HG02981 (cell line): ENCODE data around the gene GPR65.
"Not testable (repeated sequence)": the region's sequence is repeated elsewhere in the genome, so short reads cannot be mapped to it uniquely, and the experiment has no call there.

ENCODE experiments used
- ATAC-seq: cut with Tn5 transposase; IDR thresholded peaks from one replicate; pipeline ENCODE4 v1.9.1; 2021; ENCODE audit warnings: mild to moderate bottlenecking, moderate library complexity; ENCODE audit not compliant: unreplicated experiment

Gene GPR65

DNA sequence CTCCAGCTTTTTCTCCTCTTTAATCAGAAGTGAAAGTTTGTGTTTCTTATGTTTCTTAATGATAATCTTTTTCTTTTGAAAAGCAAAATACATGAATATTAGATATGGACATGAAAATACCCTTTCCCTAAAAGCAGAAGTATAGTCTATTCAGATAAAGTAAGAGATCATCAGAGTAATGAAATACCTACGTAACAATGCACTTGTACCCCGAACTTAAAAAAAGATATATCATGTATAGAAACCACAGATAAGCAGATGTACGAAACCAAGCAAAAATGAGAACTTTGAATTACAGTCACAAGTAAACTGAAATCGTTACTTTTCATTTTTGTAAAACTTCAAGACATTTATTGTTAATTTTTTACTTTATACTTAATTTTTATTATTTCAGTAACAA, 1.5 kb upstream of the GPR65 start:
- no peak for ATAC-seq

DNA sequence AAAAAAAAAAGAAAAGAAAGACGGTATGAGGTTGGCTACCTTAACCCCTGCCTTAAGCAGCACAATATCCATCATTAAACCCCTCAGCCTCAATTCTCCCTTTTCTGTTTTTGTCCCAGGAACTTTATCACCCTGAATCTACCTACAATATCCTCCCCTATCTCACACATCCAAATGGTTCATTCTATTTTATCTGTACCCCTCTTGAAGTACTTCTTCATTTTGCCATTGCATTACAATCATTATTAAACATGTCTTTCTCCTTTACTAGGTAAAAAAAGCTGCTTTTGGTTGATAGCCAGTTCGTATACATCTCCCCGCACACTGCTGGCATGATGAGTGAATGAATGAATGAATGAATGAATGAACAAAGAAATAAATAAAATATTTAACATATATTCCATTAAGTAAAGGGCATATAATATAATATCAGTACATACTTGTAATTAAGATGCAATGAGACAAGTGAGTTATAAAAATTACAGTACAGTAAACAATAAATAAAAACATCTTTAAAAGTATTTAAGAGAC, 364 bp upstream of the GPR65 start:
- no peak for ATAC-seq

DNA sequence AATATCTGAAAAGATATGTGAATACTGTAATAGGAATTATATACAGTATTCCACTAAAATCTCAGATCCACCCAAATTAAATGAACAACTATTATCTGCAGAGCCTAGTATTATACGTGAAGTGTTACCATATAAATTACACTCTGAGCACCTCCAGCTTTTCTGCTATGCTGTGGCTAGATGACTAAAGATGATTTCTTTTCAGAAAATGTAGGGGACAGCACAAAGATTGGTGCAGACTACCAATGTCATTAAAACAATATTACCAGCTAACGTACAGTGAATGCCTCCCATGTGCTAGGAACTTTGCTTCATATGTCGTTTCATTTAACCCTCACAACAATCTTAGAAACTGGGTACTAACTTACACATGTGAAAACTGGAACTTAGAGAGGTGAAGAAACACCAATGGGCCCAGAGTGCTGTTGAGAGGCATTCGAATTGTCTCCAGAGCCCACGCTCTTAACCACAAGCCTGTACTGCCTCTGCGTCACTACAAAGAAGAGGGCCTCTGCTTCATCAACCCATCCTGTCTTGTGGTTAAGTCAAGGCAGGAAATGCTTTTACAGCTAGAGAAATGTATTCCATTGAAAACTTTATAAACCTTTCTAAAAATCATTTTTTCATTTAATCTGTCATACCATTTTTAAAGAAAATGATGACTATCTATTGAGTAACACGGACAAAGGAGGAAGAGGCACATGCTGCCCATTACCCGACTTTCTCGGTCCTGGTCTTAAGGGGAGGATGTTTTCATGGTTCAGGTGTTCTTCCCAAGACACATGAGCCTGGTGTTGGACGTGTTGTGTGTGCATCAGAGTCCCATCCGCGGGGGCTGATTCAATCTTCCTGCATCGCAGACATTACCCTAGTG, 1.3 kb downstream of the GPR65 start:
- ATAC-seq = peak; percentile 85

DNA sequence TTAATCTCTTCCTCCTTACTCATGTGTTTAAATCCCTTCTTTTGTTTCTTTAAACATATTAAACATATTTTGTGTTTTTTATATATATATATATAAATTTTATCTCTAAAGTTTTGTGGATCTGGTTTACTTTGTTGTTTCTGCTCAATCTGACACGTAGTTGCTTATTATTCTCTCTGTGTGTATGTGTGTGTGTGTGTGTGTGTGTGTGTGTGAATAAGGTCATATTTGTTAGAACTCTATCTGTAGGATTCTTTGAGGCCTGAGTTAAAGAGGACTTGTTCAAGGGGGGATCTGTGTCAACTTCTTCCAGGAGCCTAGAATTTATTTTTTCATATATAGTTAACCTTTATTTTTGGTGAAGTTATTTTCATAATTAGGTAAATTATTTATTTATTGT, 2.7 kb downstream of the GPR65 start:
- ATAC-seq = no peak

DNA sequence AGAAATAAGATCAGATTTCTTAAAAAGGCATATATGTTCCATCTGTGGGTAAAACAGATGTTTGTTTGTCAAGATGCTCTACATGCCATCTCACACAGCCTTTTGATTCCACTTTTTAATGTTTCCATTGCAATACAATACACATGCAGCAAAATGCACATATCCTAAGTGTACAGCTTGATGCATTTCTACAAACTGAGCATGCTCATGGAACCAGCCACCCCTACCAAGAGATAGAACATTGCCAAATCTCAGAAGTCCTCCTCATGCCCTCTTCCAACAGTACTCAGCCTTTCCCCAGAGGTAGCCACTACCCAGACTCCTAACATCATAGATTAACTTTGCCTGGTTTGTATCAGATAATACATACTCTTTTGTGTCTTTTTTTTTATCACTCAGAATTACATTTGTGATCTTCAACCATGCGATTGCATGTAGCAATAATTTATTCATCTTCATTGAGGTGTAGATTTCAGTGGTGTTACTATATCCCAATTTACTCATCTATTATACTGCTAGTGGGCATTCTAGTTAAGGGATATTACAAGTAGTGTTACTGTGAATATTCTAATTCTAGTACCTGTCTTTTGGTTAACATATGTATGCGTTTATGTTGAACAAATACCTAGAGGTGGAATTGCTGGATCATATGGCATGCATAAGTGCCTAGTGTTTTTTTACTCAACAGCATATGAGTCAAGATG, 3.3 kb downstream of the GPR65 start:
- no peak for ATAC-seq

DNA sequence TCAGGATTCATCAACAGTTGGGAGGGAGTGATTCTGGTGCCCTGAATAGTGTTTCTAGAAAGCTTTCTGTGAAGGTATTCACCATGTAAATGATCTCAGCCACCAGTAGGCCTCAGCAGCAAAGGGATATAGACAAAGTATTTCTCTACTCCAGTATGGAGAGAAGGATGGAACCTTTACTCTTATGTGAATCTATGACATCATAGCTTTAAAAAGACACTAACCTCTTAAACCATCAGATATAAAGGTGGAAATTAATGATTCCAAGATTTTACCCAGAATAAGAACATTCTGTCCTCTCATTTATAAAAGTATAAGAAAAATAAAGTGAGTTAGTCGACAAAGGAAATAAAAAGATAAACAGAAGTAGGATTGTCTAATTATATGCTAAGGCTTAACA, 4.6 kb downstream of the GPR65 start:
- ATAC-seq = no peak

DNA sequence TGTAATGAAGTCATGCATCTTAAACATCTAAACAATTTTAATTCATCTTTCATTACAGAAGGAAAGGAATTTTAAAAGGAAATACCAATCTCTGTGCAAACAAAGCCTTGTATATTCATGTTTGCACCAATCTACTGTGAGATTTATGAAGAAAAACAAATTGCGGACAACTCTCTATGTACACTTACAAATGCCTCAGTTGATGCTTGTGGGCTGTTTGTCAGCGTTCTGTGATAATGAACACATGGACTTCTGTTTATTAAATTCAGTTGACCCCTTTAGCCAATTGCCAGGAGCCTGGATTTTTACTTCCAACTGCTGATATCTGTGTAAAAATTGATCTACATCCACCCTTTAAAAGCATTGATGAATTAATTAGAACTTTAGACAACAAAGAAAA, 5.4 kb downstream of the GPR65 start:
- ATAC-seq = no peak

DNA sequence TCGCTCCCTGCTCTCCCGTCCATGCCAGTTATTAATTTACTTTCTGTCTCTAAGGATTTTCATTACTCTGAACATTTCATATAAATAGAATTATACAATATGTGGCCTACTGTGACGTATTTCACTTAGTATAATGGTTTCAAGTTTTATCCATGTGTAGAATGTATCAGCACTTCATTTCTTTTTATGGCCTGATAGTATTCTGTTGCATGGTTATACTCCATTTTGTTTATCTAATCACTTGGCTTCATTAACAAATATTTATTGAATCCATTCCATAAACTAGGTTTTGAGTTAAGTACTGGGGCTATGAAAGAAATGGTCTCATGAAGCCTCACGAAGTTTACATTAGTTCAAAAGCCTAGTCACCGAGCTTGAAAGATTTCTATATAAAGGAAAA, 7.6 kb downstream of the GPR65 start:
- no peak for ATAC-seq

DNA sequence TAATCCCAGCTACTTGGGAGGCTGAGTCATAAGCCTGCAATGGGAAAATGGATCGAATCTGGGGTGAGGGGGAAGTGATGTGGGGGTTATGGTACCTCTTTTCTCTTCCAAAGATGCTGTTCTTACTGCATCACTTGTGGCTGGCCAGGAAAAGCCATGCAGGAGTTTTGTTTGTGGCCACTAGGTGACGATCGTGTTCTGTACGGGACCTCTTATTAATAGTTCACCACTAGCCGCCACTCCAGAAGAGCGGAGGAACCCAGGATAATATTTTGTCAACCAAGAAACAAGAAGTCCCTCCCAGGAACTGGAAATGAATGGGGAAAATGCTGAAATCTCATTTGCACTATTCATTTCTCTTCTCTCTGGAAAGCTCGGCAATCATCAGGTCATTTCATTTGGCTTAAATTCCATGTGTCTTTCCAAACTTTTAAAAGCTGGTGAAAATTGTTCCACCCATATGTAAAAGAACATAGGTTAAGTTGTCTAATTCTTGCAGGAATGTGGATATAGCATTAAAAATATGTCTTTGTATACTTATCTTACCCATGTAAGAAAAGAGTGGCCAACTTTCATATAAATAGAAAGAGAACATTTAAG, 8.9 kb downstream of the GPR65 start:
- ATAC-seq = peak; percentile 97

DNA sequence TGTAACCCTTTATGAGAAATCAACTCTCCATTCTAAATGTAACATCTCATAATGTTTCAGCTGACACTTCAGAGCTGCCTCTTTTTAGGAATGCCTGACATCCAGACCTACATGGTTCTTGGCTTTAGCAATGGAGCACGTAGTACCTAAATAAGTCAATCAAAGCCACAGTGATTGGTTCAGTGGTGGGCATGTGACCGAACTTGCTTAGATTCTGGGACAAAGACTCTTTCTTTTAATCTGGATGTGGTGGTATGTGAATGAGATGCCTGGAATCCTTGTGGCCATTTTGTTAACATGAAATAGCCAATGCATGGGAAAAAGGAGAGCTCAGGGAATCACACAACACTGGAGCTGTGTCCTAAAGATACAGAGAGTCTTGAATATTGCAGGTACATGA, 11.8 kb downstream of the GPR65 start:
- no peak for ATAC-seq

DNA sequence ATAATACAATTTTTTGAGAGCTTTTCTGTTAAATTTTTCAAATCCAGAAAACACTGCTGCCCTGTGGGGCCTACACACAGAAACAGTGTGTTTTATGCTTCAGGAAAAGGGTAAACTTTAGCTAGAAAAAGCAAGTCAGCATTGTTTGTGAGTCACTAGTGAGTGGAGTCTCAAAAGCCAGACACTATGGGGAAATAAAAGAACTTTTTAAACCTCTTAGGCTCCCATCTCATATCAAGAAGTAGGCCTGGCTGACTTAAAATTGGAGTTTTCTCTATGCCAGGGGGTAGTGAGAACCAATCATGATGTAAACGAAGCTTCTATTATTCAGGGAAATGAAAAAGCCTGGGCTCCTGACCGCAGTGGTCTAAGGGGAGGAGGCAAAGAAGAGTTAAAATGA, 12.6 kb downstream of the GPR65 start:
- ATAC-seq = no peak

DNA sequence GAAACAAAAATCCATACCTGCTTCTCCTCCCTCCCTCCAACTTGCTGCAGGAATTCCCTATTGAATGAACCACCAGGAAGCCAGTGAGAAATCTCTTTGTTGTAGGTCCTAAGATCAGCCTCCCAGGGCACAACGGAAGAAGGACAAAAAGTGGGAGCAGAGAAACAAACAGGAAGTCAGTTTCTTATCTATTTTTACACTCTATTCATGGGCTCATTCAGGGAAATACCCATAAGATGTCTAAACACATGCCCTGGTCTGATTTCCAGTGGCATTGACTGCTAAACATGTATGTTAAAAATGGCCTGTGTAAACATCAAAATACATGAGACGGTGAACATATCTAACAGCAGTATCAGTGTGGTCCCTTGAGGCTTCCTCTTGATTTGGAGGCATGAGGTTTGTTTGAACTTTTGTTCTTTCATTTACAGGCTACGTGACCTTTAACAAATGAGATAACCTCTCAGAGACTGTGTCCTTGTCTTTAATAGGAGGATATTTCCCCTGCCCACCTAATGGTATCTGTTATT, 18.8 kb downstream of the GPR65 start:
- ATAC-seq = no peak

DNA sequence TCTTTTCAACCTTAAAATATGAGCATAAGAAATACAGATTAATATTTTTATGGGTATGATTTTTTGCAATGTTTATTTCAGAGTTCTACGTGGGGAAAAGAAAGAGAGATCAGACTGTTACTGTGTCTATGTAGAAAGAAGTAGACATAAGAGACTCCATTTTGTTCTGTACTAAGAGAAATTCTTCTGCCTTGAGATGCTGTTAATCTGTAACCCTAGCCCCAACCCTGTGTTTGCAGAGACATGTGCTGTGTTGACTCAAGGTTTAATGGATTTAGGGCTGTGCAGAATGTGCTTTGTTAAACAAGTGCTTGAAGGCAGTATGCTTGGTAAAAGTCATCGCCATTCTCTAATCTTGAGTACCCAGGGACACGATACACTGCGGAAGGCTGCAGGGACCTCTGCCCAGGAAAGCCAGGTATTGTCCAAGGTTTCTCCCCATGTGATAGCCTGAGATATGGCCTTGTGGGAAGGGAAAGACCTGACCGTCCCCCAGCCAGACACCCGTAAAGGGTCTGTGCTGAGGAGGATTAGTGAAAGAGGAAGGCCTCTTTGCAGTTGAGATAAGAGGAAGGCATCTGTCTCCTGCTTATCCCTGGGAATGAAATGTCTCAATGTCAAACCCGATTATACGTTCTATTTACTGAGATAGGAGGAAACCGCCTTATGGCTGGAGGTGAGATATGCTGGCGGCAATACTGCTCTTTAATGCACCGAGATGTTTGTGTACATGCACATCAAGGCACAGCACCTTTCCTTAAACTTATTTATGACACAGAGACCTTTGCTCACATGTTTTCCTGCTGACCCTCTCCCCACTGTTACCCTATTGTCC, 19.5 kb downstream of the GPR65 start:
- ATAC-seq = not testable (repeated sequence)

DNA sequence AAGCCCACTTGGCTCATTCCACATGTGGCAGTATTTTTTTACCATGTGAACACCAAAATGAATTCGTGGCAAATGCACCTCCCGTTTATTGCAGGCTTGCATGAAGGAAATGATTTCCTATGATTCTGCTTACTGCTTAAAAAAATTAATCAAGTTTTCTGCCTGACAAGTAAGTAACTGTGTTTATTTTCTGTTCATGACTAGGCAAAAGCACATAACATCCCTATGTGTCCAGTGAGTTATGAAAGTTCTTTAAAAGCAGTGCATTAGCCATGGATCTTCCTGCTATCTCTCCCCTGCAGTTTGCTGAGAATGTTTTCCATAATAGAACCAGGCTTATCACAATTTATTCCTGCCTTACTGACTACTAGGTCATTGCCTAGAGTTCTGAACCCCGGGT, 20.4 kb downstream of the GPR65 start:
- no peak for ATAC-seq

DNA sequence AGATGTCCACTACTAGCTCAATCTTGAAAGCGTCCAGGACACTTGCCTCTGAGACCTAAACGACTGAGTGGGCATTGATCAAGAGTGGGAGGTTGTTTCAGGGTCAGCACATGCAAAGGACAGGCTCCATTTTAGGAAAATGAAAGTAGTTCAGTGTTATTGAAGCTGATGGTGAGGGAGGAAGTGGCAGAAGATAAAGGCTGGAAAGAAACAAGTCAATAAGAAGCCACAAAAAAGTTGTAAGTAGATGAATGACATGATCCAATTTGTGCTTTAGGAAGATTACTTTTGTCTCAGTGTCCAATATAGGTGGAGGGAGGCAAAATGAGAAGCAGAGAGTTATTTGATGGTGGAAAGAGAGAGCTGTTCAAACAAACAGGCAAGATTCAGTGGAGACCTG, 22.0 kb downstream of the GPR65 start:
- ATAC-seq = no peak

DNA sequence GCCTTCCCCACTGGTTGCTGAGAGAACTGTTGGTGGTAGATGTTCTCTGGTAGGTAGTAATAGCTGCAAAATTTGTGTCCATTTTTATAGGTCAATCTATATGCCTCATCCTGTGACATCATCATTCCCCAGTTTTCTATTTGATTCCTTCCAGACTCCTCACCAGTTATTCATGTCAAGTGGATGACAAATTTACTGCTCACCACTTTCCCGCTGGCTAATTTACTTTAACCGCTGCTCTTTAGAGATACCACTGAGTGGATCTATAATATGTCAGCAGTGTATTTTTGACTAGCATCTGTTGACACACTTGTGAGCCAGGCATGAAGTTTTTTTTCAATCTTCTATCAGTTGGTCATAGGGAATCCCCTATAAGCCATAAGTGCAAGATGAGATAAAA, 24.6 kb downstream of the GPR65 start:
- ATAC-seq = no peak

DNA sequence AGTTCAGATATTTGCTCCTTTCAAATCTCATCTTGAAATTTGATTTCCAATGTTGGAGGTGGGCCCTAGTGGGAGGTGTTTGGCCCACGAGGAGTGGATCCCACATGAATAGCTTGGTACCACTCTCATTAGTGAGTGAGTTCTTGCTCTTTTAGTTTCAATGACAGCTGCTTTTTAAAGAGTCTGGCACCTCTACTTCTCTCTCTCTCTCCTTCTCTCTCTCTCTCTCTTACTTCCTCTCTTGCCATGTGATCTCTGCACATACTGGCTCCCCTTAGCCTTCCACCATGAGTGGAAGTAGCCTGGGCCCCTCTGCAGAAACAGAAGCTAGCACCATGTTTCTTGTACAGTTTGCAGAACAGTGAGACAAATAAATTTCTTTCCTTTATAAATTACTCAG, 25.1 kb downstream of the GPR65 start:
- no peak for ATAC-seq

DNA sequence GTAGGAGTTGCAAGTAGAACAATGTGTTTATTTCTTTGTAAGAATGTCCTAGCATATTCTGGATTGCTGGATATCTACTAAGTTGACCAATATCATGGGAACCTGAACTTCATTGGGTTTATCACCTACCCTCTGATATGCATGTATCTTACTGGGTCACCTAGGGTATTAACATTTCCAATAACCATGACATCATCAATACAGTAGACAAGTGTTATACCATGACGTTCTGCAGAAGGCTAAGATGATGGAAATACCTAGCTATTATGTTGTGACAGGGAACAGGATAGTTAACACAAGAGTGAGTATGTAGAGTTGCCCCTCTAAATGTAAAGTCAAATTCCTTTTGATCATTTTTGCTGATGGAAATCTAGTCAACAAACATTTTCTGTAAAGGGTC, 26.0 kb downstream of the GPR65 start:
- no peak for ATAC-seq

DNA sequence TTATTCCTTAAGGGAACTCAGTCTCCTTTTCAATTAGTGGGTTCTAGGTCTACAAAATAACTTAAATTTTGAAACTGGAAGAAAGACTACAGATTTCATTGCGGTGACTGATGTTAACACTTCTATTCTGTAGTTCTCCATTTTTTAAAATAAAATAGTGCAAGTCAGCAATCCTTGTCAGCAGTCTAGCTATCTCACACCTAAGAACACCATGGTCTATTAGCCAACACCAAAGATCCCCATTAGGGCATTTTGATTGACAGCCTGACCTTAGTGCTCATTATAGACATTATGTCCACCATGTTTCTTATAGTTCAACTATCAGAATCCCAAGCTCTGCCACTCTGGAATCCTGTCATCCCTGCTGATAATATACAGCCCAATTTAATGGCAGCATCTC, 27.4 kb downstream of the GPR65 start:
- no peak for ATAC-seq

DNA sequence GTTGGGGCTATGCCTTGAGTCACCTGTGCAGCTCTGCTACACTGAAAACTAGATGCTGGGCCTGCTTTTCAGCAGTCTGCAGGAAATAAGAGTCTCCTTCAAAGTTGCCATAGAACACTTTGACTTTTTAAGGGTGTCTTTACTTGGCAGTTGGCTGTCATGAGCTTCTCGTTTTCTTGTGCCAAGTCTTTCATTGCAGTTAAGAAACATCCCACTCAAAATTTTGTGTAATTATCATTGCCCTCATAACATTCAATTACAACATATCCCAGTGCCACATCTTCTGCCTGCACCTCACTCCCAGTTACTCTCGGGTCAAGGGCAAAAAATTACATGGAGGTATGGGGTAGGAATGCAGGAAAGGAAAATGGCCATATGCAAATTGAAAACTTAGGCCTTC, 29.1 kb downstream of the GPR65 start:
- ATAC-seq = no peak

DNA sequence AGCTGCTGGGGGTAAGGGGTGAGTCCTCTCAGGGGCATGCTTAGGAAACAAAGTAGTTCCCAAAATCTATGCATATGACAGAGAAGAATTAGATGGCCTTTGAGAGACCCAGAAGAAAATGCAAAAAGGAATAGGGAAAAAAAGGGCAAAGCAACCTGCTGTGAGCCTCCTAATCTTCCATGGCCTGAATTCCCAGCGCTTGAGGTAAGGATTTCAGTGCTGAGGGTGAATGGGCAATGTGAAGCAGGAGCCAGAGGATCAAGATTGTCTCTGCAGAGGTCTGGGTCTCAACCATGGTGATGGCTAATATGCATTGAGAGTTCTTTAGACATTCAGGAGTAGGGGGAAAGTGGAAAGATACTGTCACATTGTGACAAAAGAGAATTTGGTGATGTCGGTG, 31.5 kb downstream of the GPR65 start:
- no peak for ATAC-seq
